Activated CD4-positive, alpha-beta T cell treated with anti-CD3 and anti-CD28 coated beads for 1 hour (primary cell): ENCODE measurements around the gene P3R3URF.
"Not testable (repeated sequence)": the region's sequence is repeated elsewhere in the genome, so short reads cannot be mapped to it uniquely, and the experiment has no call there.

ENCODE experiments used
- DNase-seq: peaks from one replicate; pipeline ENCODE4 v3.0.0-alpha.2; 2020

P3R3URF gene

DNA sequence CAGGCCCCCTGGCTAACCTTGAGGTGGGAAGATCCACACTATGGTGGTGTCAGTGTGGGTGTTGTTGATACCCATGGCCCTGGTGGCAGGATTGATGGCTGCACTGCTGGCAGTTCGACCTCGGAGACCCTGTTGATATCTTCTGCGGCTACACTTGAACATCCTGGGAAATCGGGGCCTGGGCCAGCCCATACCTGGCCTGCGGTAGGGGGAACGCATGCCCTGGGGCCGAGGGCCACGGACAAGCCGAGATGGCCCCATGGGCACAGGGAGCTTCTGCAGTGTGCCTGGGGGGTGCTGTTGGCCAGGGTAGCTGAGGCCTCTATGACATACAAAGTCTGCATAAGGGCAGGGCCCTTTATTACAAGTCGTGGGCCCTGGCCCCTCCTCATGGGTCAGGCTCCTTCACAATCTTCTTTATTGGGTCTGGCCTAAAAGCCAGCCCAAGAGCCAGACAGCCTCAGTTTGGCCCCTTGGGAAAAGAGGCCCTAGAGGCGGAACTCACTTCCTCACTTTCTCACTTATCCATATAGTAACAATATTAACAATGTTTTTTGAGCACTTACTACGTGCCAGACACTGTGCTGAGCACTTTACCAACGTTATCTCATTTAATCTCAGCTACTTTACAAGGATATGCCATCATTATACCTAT lies at the start of gene P3R3URF:
TSS of gene P3R3URF (minus strand) at position 278 of the 655 bp plus-strand sequence. CDS start at position 261, 17 bp downstream.
- no peak for DNase-seq

- DNase-seq = no peak
These were observed 48.7 kb upstream of the P3R3URF start for GRCh38 chr1:46224966-46225365.

- peak; percentile 37 for DNase-seq
These were observed 47.2 kb upstream of the P3R3URF start for GRCh38 chr1:46223472-46223943.

- DNase-seq = not testable (repeated sequence)
These were observed 46.8 kb upstream of the P3R3URF start for GRCh38 chr1:46223055-46223454.

DNA sequence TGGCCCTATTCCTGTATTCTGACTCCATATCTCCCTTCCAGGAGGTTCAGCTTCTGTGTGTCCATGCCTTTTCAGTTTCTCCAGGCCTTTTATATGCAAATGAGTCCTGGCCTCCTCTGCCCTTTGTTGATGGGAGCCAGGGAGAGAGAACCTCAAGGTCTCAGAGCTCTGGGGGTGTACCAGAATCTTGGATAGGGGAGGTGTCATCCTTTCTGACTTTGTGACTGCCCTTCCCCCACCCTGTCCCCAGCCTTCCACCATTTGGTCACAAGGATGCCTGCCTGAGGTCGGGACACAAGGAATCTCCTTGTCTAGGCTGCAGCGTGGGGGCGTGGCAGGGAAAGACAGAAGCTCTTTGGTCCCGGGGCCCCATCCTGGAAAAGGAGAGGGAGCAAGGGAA lies 45.5 kb upstream of the P3R3URF start:
- no peak for DNase-seq

DNA sequence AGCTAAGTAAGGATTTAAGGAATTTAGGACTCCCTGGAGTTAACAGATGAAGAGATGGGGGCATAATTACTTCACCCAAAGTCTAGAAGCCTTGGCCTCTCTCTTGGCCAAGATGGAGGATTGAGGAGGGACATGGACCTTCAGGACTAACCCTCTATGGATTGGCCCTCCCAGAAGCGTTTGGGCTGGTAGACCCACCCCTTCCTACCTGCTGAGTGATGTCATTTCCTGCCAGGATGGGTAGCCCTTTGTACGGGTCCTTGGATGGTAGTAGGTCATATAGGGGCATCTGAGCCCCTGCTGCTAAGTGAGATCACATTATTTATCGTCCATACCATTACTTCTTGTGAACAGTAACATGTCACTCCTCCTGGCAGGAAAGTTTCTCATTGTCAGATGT lies 44.5 kb upstream of the P3R3URF start:
- no peak for DNase-seq

DNA sequence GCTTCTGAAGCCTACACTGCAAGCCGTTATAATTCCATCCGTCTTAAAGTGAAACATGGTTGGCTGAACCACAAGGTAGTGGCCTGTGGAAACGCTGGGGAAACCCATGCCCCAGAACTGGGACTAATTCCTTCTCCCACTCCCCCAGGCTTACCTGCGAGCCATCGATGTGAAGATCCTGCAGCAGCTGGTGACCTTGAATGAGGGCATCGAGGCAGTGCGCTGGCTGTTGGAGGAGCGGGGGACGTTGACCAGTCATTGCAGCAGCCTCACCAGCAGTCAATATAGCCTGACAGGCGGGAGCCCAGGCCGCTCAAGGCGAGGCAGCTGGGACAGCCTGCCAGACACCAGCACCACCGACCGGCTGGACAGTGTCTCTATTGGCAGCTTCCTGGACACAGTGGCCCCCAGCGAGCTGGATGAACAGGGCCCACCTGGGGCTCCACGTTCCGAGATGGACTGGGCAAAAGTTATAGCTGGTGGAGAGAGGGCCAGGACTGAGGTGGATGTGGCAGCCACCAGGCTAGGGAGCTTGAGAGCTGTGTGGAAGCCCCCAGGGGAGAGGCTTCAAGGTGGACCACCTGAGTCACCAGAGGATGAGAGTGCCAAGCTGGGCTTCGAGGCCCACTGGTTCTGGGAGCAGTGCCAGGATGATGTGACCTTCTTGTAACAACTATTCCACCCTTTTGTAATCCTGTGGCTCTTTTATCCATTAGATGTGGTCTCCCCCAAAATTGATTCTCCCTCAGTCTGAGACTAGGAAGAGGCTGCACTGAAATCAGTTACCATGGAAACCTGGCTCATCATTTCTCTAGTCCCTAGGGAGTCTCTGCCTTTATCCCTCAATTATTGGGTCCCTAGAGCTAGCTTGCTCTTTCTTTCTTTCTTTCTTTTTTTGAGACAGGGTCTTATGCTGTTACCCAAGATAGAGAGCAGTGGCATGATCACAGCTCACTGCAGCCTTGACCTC lies 43.5 kb upstream of the P3R3URF start:
- DNase-seq = no peak

GRCh38 chr1:46218443-46218842 lies 42.2 kb upstream of the P3R3URF start:
- no peak for DNase-seq

DNA sequence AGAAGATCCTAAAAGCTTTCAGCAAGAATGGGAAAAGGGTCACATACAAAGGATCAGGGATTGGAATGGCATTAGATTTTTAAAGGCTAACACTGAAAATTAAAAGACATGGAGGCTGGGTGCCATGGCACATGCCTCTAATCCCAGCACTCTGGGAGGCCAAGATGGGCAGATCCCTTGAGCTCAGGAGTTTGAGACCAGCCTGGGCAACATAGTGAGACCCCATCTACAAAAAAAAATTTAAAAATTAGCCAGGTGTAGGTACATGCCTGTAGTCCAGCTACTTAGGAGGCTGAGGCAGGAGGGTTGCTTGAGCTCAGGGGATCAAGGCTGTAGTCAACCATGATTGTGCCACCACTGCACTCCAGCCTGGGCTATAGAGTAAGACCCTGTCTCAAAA lies 39.2 kb upstream of the P3R3URF start:
- no peak for DNase-seq

DNA sequence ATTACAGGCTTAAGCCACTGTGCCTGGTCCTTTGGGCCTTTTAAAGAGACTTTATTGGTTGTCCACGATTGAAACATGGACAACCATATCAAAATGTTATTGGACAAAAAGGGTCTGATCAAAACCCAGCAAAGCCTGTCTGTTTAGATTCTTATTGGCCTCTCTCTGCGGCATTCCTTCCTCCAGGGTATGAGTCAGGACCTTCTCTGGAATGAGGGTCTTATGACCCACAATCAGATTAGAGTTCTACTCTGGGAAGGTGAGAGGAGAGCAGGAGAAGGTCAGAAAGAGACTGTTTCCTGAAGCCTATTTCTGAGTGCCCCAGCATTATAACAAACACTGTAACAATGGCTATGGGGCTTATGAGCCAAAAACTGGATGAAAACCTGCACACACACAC lies 34.8 kb upstream of the P3R3URF start:
- DNase-seq = no peak

DNA sequence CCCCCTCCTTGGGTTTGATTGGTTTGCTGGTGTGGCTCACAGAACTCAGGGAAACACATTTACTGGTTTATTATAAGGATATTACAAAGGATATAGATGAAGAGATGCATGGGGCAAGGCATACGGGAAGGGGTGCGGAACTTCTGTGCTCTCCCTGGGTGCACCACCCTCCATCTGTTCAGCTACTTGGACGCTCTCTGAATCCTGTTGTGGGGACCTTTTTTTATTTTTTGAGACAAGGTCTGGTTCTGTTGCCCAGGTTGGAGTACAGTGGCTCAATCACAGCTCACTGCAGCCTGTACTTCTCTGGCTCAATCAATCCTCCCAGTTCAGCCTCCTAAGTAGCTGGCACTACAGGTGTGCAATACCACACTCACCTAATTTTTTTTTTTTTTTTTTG lies 34.3 kb upstream of the P3R3URF start:
- no peak for DNase-seq

- DNase-seq = no peak
These were observed 30.1 kb upstream of the P3R3URF start for GRCh38 chr1:46206399-46206798.

GRCh38 chr1:46205791-46206190 lies 29.5 kb upstream of the P3R3URF start:
- no peak for DNase-seq

DNA sequence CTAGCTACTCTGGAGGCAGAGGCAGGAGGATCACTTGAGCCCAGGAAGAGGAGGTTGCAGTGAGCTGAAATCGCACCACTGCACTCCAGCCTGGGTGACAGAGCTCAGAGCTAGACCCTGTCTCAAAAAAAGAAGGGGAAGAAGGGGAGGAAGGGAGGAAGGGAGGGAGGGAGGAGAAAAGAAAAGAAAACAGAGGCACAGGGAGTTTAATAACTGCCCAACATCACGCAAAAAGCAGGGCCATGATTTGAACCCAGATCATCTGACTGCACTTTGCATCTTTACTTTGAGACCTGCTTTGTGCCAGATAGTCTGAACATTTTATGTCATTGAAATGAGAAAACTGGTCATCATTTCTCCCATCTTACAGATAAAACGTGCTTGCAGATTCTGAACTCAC lies 28.9 kb upstream of the P3R3URF start:
- DNase-seq = no peak

DNA sequence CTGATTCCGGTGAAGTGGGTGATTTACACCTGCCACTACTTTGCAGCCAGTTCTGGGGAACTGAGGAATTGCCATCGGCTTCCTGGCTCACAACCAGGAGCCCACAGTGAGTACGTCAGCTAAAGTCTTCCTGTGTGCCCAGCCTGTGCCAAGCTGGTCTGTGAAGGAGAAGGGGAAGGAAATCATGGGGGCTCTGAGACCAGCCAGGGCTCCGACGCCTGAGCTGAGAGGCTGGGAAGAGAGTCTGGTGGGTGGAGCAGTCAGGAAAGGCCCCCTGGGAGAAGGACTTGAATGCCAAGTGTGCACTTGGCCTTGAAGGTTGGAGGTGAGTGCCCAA lies 28.1 kb upstream of the P3R3URF start:
- DNase-seq = no peak

GRCh38 chr1:46203738-46204405 lies 27.6 kb upstream of the P3R3URF start:
- DNase-seq = no peak

GRCh38 chr1:46199233-46199749 lies 23.0 kb upstream of the P3R3URF start:
- no peak for DNase-seq

- peak; percentile 60 for DNase-seq
These were observed 21.9 kb upstream of the P3R3URF start, which contains the start of gene POMGNT1 for GRCh38 chr1:46197964-46198811. Gene POMGNT1 (minus strand): TSS chr1:46198434. CDS start chr1:46197821, 613 bp downstream.

GRCh38 chr1:46197560-46197963 lies 21.3 kb upstream of the P3R3URF start:
- no peak for DNase-seq

- no peak for DNase-seq
These were observed 20.3 kb upstream of the P3R3URF start for GRCh38 chr1:46196609-46197008.

GRCh38 chr1:46194641-46195193 lies 18.4 kb upstream of the P3R3URF start:
- DNase-seq = no peak
